Measurements from ENCODE around the gene PTPRE. TPM values are rescaled to one million over a fixed set of nuclear protein-coding genes. Genes with fewer than 3 reads are reported as not detected.

Gene PTPRE
- total and polyA plus RNA-seq, 10 of the 15 experiments (the other 5 are each of a cell fraction or from before 2014, with no cell fraction given): 2.9 to 7.6 (median 5.8) TPM

DNA sequence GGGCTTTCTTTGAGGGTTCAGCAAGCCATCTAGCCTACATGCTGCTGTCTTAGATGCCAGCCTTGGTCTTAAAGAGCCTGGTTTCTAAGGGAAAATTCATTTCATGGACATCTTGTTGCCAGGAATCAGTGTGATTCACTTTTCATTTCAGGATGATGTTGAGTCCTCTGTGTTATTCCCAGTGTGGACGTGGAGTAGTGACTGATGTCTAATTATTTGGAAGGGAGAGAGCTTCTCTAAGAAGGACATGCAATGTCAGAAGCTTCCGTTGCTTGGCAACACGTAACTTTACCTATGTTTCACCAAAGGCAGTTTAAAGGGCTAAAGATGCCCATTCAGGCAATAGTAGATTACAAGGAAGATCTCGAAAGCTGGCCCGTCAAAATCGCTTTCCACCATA, 89.0 kb downstream of the PTPRE start (continued):
- no peak for TF ChIP-seq BHLHE40 (IDR thresholded peaks at IDR 0.05; ENCODE audit: borderline replicate concordance in 1 of 2, low read depth in 2 of 2, low read length in 1 of 2)
- TF ChIP-seq, protein P1, sequence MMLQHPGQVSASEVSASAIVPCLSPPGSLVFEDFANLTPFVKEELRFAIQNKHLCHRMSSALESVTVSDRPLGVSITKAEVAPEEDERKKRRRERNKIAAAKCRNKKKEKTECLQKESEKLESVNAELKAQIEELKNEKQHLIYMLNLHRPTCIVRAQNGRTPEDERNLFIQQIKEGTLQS (IDR thresholded peaks at IDR 0.05; ENCODE audit: borderline replicate concordance, extremely low read depth, low read depth, low read length): no peak
- TF ChIP-seq, protein P2, sequence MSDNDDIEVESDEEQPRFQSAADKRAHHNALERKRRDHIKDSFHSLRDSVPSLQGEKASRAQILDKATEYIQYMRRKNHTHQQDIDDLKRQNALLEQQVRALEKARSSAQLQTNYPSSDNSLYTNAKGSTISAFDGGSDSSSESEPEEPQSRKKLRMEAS (IDR thresholded peaks at IDR 0.05; ENCODE audit: low read depth, low read length): no peak
- TF ChIP-seq KDM1A (IDR thresholded peaks at IDR 0.05; ENCODE audit: borderline replicate concordance): no peak
- no peak for TF ChIP-seq CEBPB (IDR thresholded peaks at IDR 0.05; ENCODE audit: borderline replicate concordance in 1 of 2, low read depth in 2 of 2, low read length in 2 of 2)
- no peak for TF ChIP-seq FOS (IDR thresholded peaks at IDR 0.05; ENCODE audit: borderline replicate concordance, extremely low read depth, insufficient read length)

DNA sequence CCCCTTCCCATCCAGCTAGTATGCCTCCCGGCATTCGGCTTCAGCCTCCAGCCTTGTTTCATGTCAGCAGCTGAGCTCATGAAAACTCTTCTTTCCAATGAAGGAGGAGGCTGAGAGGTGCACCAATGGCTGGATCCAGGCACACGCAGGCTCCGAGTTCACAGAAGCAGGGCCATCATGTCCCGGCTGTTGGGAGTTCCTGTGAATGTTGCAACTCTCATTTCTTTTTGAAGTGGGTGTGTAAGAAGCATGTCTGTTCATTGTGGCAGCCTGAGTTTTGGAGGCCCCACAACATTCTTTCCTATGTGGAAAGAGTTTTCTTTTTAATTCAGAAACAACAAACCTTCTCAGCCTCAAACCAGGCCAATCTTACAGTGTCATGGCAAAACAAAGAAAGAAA, 89.7 kb downstream of the PTPRE start:
- Histone ChIP-seq H3K4me3 (no peak overlapping the region), H3K9me3 (replicated peaks; ENCODE audit: control insufficient read depth, insufficient read depth, low read length) (no peaks in the 10 kb centered on the region), H3K4me2 (ENCODE audit: control insufficient read depth, insufficient read depth) (no peak overlapping the region), H3K27ac (ENCODE audit: control insufficient read depth, insufficient read depth) (no peak overlapping the region), H3K4me1 (ENCODE audit: control insufficient read depth, insufficient read depth, low read length) (no peaks in the 10 kb centered on the region), H3K9ac (ENCODE audit: control insufficient read depth, insufficient read depth, low read length) (no peak overlapping the region), H4K20me1 (ENCODE audit: control insufficient read depth, insufficient read depth) (no peaks in the 10 kb centered on the region), H2AFZ (ENCODE audit: control insufficient read depth, low read depth, low read length) (no peak overlapping the region), H3K27me3 (replicated peaks in 1 of 2; ENCODE audit: control insufficient read depth in 2 of 2, insufficient read depth in 2 of 2, low read length in 1 of 2) (peaks cover 0 to 2% of the 10 kb centered on the region in 2 experiments; a peak in 2 of 4 replicates), H3K36me3 (ENCODE audit: control insufficient read depth in 2 of 2, insufficient read depth in 2 of 2, low read length in 1 of 2) (no peaks in the 10 kb centered on the region), H3K79me2 (ENCODE audit: control insufficient read depth, insufficient read depth, low read length) (no peaks in the 10 kb centered on the region)
- TF ChIP-seq, protein P3, sequence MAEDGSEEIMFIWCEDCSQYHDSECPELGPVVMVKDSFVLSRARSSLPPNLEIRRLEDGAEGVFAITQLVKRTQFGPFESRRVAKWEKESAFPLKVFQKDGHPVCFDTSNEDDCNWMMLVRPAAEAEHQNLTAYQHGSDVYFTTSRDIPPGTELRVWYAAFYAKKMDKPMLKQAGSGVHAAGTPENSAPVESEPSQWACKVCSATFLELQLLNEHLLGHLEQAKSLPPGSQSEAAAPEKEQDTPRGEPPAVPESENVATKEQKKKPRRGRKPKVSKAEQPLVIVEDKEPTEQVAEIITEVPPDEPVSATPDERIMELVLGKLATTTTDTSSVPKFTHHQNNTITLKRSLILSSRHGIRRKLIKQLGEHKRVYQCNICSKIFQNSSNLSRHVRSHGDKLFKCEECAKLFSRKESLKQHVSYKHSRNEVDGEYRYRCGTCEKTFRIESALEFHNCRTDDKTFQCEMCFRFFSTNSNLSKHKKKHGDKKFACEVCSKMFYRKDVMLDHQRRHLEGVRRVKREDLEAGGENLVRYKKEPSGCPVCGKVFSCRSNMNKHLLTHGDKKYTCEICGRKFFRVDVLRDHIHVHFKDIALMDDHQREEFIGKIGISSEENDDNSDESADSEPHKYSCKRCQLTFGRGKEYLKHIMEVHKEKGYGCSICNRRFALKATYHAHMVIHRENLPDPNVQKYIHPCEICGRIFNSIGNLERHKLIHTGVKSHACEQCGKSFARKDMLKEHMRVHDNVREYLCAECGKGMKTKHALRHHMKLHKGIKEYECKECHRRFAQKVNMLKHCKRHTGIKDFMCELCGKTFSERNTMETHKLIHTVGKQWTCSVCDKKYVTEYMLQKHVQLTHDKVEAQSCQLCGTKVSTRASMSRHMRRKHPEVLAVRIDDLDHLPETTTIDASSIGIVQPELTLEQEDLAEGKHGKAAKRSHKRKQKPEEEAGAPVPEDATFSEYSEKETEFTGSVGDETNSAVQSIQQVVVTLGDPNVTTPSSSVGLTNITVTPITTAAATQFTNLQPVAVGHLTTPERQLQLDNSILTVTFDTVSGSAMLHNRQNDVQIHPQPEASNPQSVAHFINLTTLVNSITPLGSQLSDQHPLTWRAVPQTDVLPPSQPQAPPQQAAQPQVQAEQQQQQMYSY (CRISPR knock-in tag; IDR thresholded peaks at IDR 0.05): no peak
- TF ChIP-seq ZNF384 (IDR thresholded peaks at IDR 0.05; ENCODE audit: borderline replicate concordance, low read depth, low read length) (no peak), CBFB (IDR thresholded peaks at IDR 0.05; ENCODE audit: low read depth) (no peak), BRCA1 (IDR thresholded peaks at IDR 0.05; ENCODE audit: low read depth, low read length) (no peak), RB1 (IDR thresholded peaks at IDR 0.05; ENCODE audit: borderline replicate concordance) (no peak), RAD21 (IDR thresholded peaks at IDR 0.05; ENCODE audit: insufficient read depth, low read depth, low read length) (no peak), ZNF24 (IDR thresholded peaks at IDR 0.05) (no peak)
- TF ChIP-seq, protein P2 (IDR thresholded peaks at IDR 0.05; ENCODE audit: low read depth, low read length): no peak
- TF ChIP-seq, protein P4, sequence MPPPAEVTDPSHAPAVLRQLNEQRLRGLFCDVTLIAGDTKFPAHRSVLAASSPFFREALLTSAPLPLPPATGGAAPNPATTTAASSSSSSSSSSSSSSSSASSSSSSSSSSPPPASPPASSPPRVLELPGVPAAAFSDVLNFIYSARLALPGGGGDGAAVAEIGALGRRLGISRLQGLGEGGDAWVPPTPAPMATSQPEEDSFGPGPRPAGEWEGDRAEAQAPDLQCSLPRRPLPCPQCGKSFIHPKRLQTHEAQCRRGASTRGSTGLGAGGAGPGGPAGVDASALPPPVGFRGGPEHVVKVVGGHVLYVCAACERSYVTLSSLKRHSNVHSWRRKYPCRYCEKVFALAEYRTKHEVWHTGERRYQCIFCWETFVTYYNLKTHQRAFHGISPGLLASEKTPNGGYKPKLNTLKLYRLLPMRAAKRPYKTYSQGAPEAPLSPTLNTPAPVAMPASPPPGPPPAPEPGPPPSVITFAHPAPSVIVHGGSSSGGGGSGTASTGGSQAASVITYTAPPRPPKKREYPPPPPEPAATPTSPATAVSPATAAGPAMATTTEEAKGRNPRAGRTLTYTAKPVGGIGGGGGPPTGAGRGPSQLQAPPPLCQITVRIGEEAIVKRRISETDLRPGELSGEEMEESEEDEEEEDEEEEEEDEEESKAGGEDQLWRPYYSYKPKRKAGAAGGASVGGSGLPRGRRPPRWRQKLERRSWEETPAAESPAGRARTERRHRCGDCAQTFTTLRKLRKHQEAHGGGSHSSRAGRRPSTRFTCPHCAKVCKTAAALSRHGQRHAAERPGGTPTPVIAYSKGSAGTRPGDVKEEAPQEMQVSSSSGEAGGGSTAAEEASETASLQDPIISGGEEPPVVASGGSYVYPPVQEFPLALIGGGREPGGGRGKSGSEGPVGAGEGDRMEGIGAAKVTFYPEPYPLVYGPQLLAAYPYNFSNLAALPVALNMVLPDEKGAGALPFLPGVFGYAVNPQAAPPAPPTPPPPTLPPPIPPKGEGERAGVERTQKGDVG (CRISPR knock-in tag; IDR thresholded peaks at IDR 0.05): no peak
- intact Hi-C loops (cut with micrococcal nuclease; ENCODE audit: unreplicated experiment) (no loop called here), in situ Hi-C loops (cut with MboI) (no loop called here)
- ChIA-PET SMC1A (ENCODE audit: uncharacterized antibody, unreplicated experiment) (no interaction called here), RAD21 (ENCODE audit: unreplicated experiment) (no interaction called here), POLR2A (no interaction called here), CTCF (no interaction called here)
- no peak for DNase-seq (ENCODE audit: low read depth, low spot score)
- no peak for ATAC-seq
- WGBS (ENCODE audit: insufficient coverage, insufficient replicate concordance, low lambda C conversion rate, missing lambda C conversion rate): 45% methylated on average over 5 of the region's 5 CpGs
- BruUV-seq (replicated peaks): no TSS peak
- no peak for FAIRE-seq
